Left colon (tissue), 2 donors: ENCODE results near the gene GALNT18. TPM values are rescaled to one million over a fixed set of nuclear protein-coding genes. Genes with fewer than 3 reads are reported as not detected.

Experiments
- ATAC-seq: fragments of 200-7000 bp; cut with Tn5 transposase; one replicate; pipeline ENCODE4 v1.9.1; 2020; ENCODE audit warnings: mild to moderate bottlenecking, moderate library complexity
- DNase-seq, 2 donors: peaks; one replicate each; pipeline ENCODE4 v3.0.0-alpha.2; 2020
- intact Hi-C, 2 donors: fragments of 100-400 bp; cut with DNase I in 1 of 2; cut with micrococcal nuclease in 1 of 2; formaldehyde crosslinking; loops; one replicate each; pipeline versions ENCODE4 v1.11.2 to v1.14.0; 2022; cut with DNase I, micrococcal nuclease
- total RNA-seq, 2 donors: library from RNA; stranded (reverse); fragmentation: NEBNext Ultra II Directional; extraction: Animal tissue kit (Norgen Biotek cat#: 25700); gene quantifications; one replicate each; pipeline ENCODE4 v1.2.1, GENCODE V29; 2021
- donor health status: DM: no; HTN: no; CAD: no.
- donor health status: DM: yes; HTN: yes; CAD: no.

The GALNT18 gene
- total RNA-seq, 2 donors from 2014 or later: 3.6 to 5.9 TPM

GRCh38 chr11:11324090-11324489 lies 297.7 kb downstream of the GALNT18 start:
- no peak for ATAC-seq
- no peak for DNase-seq
- intact Hi-C loops: no loop called here

GRCh38 chr11:11322101-11322500 lies 299.7 kb downstream of the GALNT18 start:
- ATAC-seq (no peak), DNase-seq (no peak)
- intact Hi-C loops: no loop called here

- no peak for ATAC-seq
- no peak for DNase-seq
- intact Hi-C loops: no loop called here
These were observed 301.0 kb downstream of the GALNT18 start for GRCh38 chr11:11320825-11321224.

- intact Hi-C loops: no loop called here
- DNase-seq (no peak), ATAC-seq (no peak)
These were observed 302.8 kb downstream of the GALNT18 start for GRCh38 chr11:11318961-11319360.

GRCh38 chr11:11318461-11318860 lies 303.3 kb downstream of the GALNT18 start:
- DNase-seq (no peak), ATAC-seq (no peak)
- intact Hi-C loops: no loop called here

GRCh38 chr11:11316651-11317230 lies 305.1 kb downstream of the GALNT18 start:
- DNase-seq (no peak), ATAC-seq (no peak)
- intact Hi-C loops: no loop called here

GRCh38 chr11:11313902-11314692 lies 307.7 kb downstream of the GALNT18 start:
- no peak for DNase-seq
- intact Hi-C loops: no loop called here
- ATAC-seq: no peak

GRCh38 chr11:11313426-11313825 lies 308.4 kb downstream of the GALNT18 start:
- ATAC-seq (no peak), DNase-seq (no peak)
- intact Hi-C loops: no loop called here

GRCh38 chr11:11312738-11313137 lies 309.1 kb downstream of the GALNT18 start:
- intact Hi-C loops: no loop called here
- DNase-seq (no peak), ATAC-seq (no peak)

- DNase-seq: no peak
- intact Hi-C loops: no loop called here
- no peak for ATAC-seq
These were observed 310.6 kb downstream of the GALNT18 start for GRCh38 chr11:11311169-11311568.

GRCh38 chr11:11309906-11310305 lies 311.9 kb downstream of the GALNT18 start:
- ATAC-seq (no peak), DNase-seq (no peak)
- intact Hi-C loops: no loop called here

- intact Hi-C loops: no loop called here
- no peak for ATAC-seq
- DNase-seq: no peak
These were observed 313.6 kb downstream of the GALNT18 start for GRCh38 chr11:11308249-11308648.

- no peak for ATAC-seq
- DNase-seq: no peak
- intact Hi-C loops: no loop called here
These were observed 314.9 kb downstream of the GALNT18 start for GRCh38 chr11:11306855-11307254.

- no peak for ATAC-seq
- intact Hi-C loops: no loop called here
- DNase-seq: no peak
These were observed 317.3 kb downstream of the GALNT18 start for GRCh38 chr11:11304550-11304949.

- intact Hi-C loops: no loop called here
- DNase-seq (no peak), ATAC-seq (no peak)
These were observed 319.2 kb downstream of the GALNT18 start for GRCh38 chr11:11302565-11302964.

- ATAC-seq (no peak), DNase-seq (no peak)
- intact Hi-C loops: no loop called here
These were observed 320.6 kb downstream of the GALNT18 start for GRCh38 chr11:11301212-11301611.

- intact Hi-C loops: no loop called here
- no peak for DNase-seq
These were observed 324.2 kb downstream of the GALNT18 start for GRCh38 chr11:11297578-11297977.

GRCh38 chr11:11296434-11296833 lies 325.4 kb downstream of the GALNT18 start:
- no peak for ATAC-seq
- DNase-seq: no peak
- intact Hi-C loops: no loop called here

More at GRCh38 chr11:11297578-11297977, 324.2 kb downstream of the GALNT18 start:
- no peak for ATAC-seq

- ATAC-seq (no peak), DNase-seq (no peak)
- intact Hi-C loops: no loop called here
These were observed 327.3 kb downstream of the GALNT18 start for GRCh38 chr11:11294551-11294855.

- ATAC-seq (no peak), DNase-seq (no peak)
- intact Hi-C loops: no loop called here
These were observed 327.8 kb downstream of the GALNT18 start for GRCh38 chr11:11293798-11294550.
